WTC11 (cell line): ENCODE data around the gene CD3E. TPM values are rescaled to one million over a fixed set of nuclear protein-coding genes. Genes with fewer than 3 reads are reported as not detected.

Experiments used
- ATAC-seq: fragments of 200-7000 bp; cut with Tn5 transposase; 2 replicates; pipeline ENCODE4 v1.10.0; 2021; ENCODE audit warnings: mild to moderate bottlenecking, moderate library complexity
- CTCF ChIA-PET: fragments of 300-600 bp; sonication (Branson Sonifier 250); formaldehyde crosslinking; loops from one replicate; lab custom pipeline; 2021; ENCODE audit warnings: antibody characterized with exemption; lab: Charles Lee
- POLR2A ChIA-PET: fragments of 350-600 bp; sonication (Branson Sonifier 250); formaldehyde crosslinking; loops from one replicate; lab custom pipeline; 2021; ENCODE audit warnings: antibody characterized with exemption; lab: Charles Lee
- DNase-seq: peaks from one replicate; pipeline ENCODE4 v3.0.0; 2021; ENCODE audit warnings: low spot score
- H3K27ac Mint-ChIP-seq: 2 replicates; pipeline ENCODE4 v1.8.0; 2021; ENCODE audit warnings: mixed read lengths
- H3K27me3 Mint-ChIP-seq: 2 replicates; pipeline ENCODE4 v1.8.0; 2021; ENCODE audit warnings: low read depth, mild to moderate bottlenecking, moderate library complexity, mixed read lengths
- H3K36me3 Mint-ChIP-seq: 2 replicates; pipeline ENCODE4 v1.8.0; 2021; ENCODE audit warnings: mixed read lengths
- H3K4me1 Mint-ChIP-seq: 2 replicates; pipeline ENCODE4 v1.8.0; 2022; ENCODE audit warnings: mixed read lengths
- H3K4me3 Mint-ChIP-seq: 2 replicates; pipeline ENCODE4 v1.8.0; 2021; ENCODE audit warnings: mild to moderate bottlenecking, moderate library complexity, mixed read lengths
- H3K9me3 Mint-ChIP-seq: 2 replicates; pipeline ENCODE4 v1.8.0; 2021; ENCODE audit warnings: mixed read lengths
- CREB1 ChIP-seq: sonication (generic); formaldehyde crosslinking; IDR thresholded peaks from 2 replicates; pipeline ENCODE4 v1.8.0; 2023; ENCODE audit warnings: mild to moderate bottlenecking, missing genetic modification reagents
- FOXP1 ChIP-seq: sonication (generic); formaldehyde crosslinking; IDR thresholded peaks from 2 replicates; pipeline ENCODE4 v1.8.0; 2022; ENCODE audit warnings: missing genetic modification reagents, mild to moderate bottlenecking, moderate library complexity, borderline replicate concordance
- HMGA2 ChIP-seq: fragments of 250-450 bp; sonication (Bioruptor Pico); IDR thresholded peaks from 2 replicates; pipeline ENCODE4 v1.4.0; 2021; ENCODE audit warnings: mild to moderate bottlenecking, moderate library complexity
- KAT7 ChIP-seq: sonication (generic); formaldehyde crosslinking; IDR thresholded peaks from 2 replicates; pipeline ENCODE4 v1.8.1; 2023; ENCODE audit warnings: missing genetic modification reagents, mild to moderate bottlenecking, borderline replicate concordance
- MXD4 ChIP-seq: fragments of 250-450 bp; sonication (Bioruptor Pico); IDR thresholded peaks from 2 replicates; pipeline ENCODE4 v1.8.0; 2021; ENCODE audit warnings: mild to moderate bottlenecking, moderate library complexity, borderline replicate concordance
- MYBL2 ChIP-seq: sonication (generic); formaldehyde crosslinking; IDR thresholded peaks from 2 replicates; pipeline ENCODE4 v1.8.1; 2023; ENCODE audit warnings: mild to moderate bottlenecking, moderate library complexity, missing genetic modification reagents
- NFYB ChIP-seq: sonication (generic); formaldehyde crosslinking; conservative IDR thresholded peaks from 2 replicates; pipeline ENCODE4 v1.8.0; 2022; ENCODE audit warnings: low read depth, missing genetic modification reagents
- ZNF219 ChIP-seq: sonication (generic); formaldehyde crosslinking; IDR thresholded peaks from 2 replicates; pipeline ENCODE4 v1.8.0; 2023; ENCODE audit warnings: missing genetic modification reagents, mild to moderate bottlenecking, borderline replicate concordance
- ZNF317 ChIP-seq: sonication (generic); formaldehyde crosslinking; IDR thresholded peaks from 2 replicates; pipeline ENCODE4 v1.8.1; 2023; ENCODE audit warnings: low read depth, mild to moderate bottlenecking, moderate library complexity, missing genetic modification reagents, borderline replicate concordance
- total RNA-seq: library from RNA; stranded (reverse); gene quantifications from 3 replicates; pipeline ENCODE4 v1.2.3, GENCODE V29; 2021
- TF ChIP-seq, protein P1 (sequence below): fragments of 250-450 bp; sonication (Bioruptor Pico); IDR thresholded peaks from 2 replicates; pipeline ENCODE4 v1.9.0; 2021; ENCODE audit warnings: mild to moderate bottlenecking, borderline replicate concordance
- TF ChIP-seq, protein P2 (sequence below): sonication (generic); formaldehyde crosslinking; IDR thresholded peaks from 2 replicates; pipeline ENCODE4 v1.8.1; 2022; ENCODE audit warnings: mild to moderate bottlenecking, moderate library complexity, missing genetic modification reagents
- TF ChIP-seq, protein P3 (sequence below): sonication (generic); formaldehyde crosslinking; IDR thresholded peaks from 2 replicates; pipeline ENCODE4 v1.8.1; 2023; ENCODE audit warnings: mild to moderate bottlenecking, missing genetic modification reagents, borderline replicate concordance
- TF ChIP-seq, protein P4 (sequence below): sonication (generic); formaldehyde crosslinking; conservative IDR thresholded peaks from 2 replicates; pipeline ENCODE4 v1.8.1; 2022; ENCODE audit warnings: mild to moderate bottlenecking, missing genetic modification reagents

The CD3E gene
- total RNA-seq, 1 experiment from 2014 or later: 1.0 TPM

DNA sequence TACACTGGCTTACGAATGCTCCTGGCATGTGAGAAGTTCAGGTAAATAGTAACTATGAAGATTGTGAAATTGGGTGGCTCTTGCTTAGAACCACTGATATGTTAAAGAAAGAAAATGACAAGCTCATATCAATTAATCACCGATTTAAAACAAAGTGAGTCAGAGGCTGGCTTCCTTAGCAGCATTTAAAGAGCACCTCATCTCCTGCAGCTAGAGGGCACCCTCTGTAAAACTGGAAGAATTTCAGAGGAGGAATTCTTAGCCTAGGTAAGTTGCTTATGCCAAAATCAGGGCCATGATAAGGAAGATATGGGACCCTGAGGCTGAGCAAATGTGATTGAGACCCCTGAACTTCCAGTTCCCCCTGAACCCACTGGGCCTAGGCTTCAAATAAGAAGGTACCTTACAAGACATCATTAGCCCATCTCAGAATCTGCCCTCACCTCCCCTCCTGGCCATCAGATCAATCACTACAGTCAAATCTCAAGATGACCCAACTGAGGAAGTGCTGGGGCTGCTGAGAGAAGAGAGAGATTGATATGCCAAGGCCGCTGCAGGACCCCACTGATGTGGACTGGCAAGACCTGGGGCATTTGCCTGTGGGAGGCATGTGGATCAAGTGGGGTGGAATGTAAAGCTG is 8.6 kb upstream of the CD3E start:
- no peak for TF ChIP-seq ZNF219
- Mint-ChIP-seq H3K4me1 (peaks cover 7% of the 10 kb centered on the region; the same call in 1 of the 2 replicates), H3K27ac (no peak overlapping the region), H3K36me3 (no peaks in the 10 kb centered on the region), H3K9me3 (no peaks in the 10 kb centered on the region), H3K4me3 (no peak overlapping the region), H3K27me3 (peaks cover 16% of the 10 kb centered on the region)
- ChIA-PET POLR2A (no interaction called here), CTCF (interaction anchor here (0.6 to 2.1 kb wide), 47 partner anchors 9 to 349 kb away, joined by 3 to 41 read pairs (median 4); partner anchors contain the start of genes CD3E, MPZL2, MPZL3 and SCN4B)
- ATAC-seq (peak; percentile 73), DNase-seq (no peak)

DNA sequence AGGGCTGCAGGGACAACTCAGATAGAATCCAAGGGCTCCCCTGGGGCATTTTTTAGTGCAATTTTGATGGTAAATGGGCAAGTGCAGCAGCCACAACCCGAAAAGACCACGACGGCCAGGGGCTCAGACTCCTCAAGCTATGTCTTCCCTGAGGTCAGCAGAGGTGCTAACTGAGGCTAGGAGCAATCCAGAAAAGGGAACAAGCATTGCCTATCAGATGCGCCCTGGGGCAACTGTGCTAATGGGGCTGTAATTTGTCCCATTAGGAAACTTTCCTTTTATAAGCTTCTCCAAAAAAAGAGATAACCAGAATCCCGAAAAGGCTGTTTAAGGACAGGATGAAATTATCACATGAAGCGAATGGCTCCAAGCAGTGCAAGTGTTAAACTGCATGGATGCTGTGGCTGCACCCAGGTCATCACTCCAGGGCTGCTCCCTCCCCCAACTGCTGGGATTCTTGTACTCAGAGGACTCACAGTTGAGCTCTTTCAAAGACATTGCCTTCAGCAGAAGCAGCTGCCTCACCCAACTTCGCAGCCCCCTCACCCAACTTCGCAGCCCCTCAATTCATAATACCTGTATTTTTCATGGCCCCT is 2.8 kb upstream of the CD3E start:
- no peaks in the 10 kb centered on the region for H3K9me3 Mint-ChIP-seq
- ATAC-seq (no peak), DNase-seq (no peak)
- H3K4me1 Mint-ChIP-seq: peaks cover 5% of the 10 kb centered on the region
- TF ChIP-seq ZNF317: no peak
- TF ChIP-seq, protein P1, sequence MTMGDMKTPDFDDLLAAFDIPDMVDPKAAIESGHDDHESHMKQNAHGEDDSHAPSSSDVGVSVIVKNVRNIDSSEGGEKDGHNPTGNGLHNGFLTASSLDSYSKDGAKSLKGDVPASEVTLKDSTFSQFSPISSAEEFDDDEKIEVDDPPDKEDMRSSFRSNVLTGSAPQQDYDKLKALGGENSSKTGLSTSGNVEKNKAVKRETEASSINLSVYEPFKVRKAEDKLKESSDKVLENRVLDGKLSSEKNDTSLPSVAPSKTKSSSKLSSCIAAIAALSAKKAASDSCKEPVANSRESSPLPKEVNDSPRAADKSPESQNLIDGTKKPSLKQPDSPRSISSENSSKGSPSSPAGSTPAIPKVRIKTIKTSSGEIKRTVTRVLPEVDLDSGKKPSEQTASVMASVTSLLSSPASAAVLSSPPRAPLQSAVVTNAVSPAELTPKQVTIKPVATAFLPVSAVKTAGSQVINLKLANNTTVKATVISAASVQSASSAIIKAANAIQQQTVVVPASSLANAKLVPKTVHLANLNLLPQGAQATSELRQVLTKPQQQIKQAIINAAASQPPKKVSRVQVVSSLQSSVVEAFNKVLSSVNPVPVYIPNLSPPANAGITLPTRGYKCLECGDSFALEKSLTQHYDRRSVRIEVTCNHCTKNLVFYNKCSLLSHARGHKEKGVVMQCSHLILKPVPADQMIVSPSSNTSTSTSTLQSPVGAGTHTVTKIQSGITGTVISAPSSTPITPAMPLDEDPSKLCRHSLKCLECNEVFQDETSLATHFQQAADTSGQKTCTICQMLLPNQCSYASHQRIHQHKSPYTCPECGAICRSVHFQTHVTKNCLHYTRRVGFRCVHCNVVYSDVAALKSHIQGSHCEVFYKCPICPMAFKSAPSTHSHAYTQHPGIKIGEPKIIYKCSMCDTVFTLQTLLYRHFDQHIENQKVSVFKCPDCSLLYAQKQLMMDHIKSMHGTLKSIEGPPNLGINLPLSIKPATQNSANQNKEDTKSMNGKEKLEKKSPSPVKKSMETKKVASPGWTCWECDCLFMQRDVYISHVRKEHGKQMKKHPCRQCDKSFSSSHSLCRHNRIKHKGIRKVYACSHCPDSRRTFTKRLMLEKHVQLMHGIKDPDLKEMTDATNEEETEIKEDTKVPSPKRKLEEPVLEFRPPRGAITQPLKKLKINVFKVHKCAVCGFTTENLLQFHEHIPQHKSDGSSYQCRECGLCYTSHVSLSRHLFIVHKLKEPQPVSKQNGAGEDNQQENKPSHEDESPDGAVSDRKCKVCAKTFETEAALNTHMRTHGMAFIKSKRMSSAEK (CRISPR knock-in tag): no peak
- no peak for TF ChIP-seq KAT7 (CRISPR knock-in tag)
- H3K27ac Mint-ChIP-seq: no peak overlapping the region
- CTCF ChIA-PET: interaction anchor here (0.5 to 1.5 kb wide), 2 partner anchors 34 to 103 kb away, joined by 4 to 6 read pairs; no protein-coding TSS in a partner anchor
- no peak overlapping the region for H3K4me3 Mint-ChIP-seq
- peaks cover 15% of the 10 kb centered on the region for H3K27me3 Mint-ChIP-seq
- no peaks in the 10 kb centered on the region for H3K36me3 Mint-ChIP-seq
- POLR2A ChIA-PET: no interaction called here

DNA sequence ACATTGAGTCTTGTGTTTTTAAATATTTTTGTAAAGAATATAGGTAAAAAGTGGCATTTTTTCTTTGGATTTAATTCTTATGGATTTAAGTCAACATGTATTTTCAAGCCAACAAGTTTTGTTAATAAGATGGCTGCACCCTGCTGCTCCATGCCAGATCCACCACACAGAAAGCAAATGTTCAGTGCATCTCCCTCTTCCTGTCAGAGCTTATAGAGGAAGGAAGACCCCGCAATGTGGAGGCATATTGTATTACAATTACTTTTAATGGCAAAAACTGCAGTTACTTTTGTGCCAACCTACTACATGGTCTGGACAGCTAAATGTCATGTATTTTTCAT is 333 bp upstream of the CD3E start:
- peaks cover 5% of the 10 kb centered on the region for H3K4me1 Mint-ChIP-seq
- no peak for DNase-seq
- POLR2A ChIA-PET: no interaction called here

DNA sequence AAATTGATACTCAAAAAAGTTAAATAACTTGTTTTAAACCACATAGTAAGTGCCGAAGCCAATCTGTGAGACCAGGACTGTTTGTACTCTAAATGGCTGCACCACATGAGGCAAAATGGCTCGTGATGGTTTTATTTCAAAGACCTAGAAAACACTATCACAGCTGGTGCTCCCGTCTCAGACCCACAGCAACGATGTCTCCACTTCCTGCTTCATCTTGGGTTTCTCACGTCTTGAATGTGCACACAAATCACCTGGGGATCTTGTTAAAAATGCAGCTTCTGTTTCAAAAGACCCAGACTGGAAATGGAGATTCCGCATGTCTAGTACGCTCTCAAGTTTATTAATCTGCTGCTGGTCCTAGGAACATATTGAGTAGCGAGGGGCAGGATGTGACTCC is 1.2 kb downstream of the CD3E start:
- no peak overlapping the region for H3K27ac Mint-ChIP-seq
- peaks cover 4% of the 10 kb centered on the region for H3K9me3 Mint-ChIP-seq
- no peaks in the 10 kb centered on the region for H3K36me3 Mint-ChIP-seq
- no peak for ATAC-seq
- ChIA-PET POLR2A (no interaction called here), CTCF (interaction anchor here (1.3 to 2.3 kb wide), 2 partner anchors 10 to 107 kb away, joined by 4 to 10 read pairs; no protein-coding TSS in a partner anchor)
- peaks cover 12% of the 10 kb centered on the region for H3K27me3 Mint-ChIP-seq
- H3K4me3 Mint-ChIP-seq: no peak overlapping the region
- H3K4me1 Mint-ChIP-seq: peaks cover 5% of the 10 kb centered on the region
- DNase-seq: no peak
- no peak for TF ChIP-seq NFYB (CRISPR knock-in tag)
- TF ChIP-seq, protein P1 (CRISPR knock-in tag): no peak
- TF ChIP-seq HMGA2 (CRISPR knock-in tag): no peak
- no peak for TF ChIP-seq MXD4
- TF ChIP-seq, protein P2, sequence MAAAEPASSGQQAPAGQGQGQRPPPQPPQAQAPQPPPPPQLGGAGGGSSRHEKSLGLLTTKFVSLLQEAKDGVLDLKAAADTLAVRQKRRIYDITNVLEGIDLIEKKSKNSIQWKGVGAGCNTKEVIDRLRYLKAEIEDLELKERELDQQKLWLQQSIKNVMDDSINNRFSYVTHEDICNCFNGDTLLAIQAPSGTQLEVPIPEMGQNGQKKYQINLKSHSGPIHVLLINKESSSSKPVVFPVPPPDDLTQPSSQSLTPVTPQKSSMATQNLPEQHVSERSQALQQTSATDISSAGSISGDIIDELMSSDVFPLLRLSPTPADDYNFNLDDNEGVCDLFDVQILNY (CRISPR knock-in tag): no peak
- TF ChIP-seq CREB1 (CRISPR knock-in tag): no peak
- TF ChIP-seq, protein P3, sequence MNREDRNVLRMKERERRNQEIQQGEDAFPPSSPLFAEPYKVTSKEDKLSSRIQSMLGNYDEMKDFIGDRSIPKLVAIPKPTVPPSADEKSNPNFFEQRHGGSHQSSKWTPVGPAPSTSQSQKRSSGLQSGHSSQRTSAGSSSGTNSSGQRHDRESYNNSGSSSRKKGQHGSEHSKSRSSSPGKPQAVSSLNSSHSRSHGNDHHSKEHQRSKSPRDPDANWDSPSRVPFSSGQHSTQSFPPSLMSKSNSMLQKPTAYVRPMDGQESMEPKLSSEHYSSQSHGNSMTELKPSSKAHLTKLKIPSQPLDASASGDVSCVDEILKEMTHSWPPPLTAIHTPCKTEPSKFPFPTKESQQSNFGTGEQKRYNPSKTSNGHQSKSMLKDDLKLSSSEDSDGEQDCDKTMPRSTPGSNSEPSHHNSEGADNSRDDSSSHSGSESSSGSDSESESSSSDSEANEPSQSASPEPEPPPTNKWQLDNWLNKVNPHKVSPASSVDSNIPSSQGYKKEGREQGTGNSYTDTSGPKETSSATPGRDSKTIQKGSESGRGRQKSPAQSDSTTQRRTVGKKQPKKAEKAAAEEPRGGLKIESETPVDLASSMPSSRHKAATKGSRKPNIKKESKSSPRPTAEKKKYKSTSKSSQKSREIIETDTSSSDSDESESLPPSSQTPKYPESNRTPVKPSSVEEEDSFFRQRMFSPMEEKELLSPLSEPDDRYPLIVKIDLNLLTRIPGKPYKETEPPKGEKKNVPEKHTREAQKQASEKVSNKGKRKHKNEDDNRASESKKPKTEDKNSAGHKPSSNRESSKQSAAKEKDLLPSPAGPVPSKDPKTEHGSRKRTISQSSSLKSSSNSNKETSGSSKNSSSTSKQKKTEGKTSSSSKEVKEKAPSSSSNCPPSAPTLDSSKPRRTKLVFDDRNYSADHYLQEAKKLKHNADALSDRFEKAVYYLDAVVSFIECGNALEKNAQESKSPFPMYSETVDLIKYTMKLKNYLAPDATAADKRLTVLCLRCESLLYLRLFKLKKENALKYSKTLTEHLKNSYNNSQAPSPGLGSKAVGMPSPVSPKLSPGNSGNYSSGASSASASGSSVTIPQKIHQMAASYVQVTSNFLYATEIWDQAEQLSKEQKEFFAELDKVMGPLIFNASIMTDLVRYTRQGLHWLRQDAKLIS (CRISPR knock-in tag): no peak
- TF ChIP-seq ZNF317: no peak
- TF ChIP-seq, protein P4, sequence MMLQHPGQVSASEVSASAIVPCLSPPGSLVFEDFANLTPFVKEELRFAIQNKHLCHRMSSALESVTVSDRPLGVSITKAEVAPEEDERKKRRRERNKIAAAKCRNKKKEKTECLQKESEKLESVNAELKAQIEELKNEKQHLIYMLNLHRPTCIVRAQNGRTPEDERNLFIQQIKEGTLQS (CRISPR knock-in tag): no peak

More for the DNA sequence above, 333 bp upstream of the CD3E start:
- no peak for TF ChIP-seq MYBL2
- no peak for TF ChIP-seq FOXP1 (CRISPR knock-in tag)
- H3K27ac Mint-ChIP-seq: no peak overlapping the region
- no peak for ATAC-seq
- no peaks in the 10 kb centered on the region for H3K36me3 Mint-ChIP-seq
- no peak overlapping the region for H3K4me3 Mint-ChIP-seq
- H3K9me3 Mint-ChIP-seq: no peaks in the 10 kb centered on the region
- CTCF ChIA-PET: interaction anchor here (2.3 kb wide), 1 partner anchor 9 kb away, joined by 10 read pairs; no protein-coding TSS in a partner anchor
- H3K27me3 Mint-ChIP-seq: peaks cover 15% of the 10 kb centered on the region
